ENCODE results near the gene ZSCAN5A. TPM values are rescaled to one million over a fixed set of nuclear protein-coding genes. Genes with fewer than 3 reads are reported as not detected.

The ZSCAN5A gene
- total RNA-seq, 1 experiment from 2014 or later: 10.4 TPM

GRCh38 chr19:56270676-56271075 is 44.0 kb downstream of the ZSCAN5A start:
- no peak for DNase-seq (ENCODE audit: low spot score)
- ATAC-seq: no peak
- Mint-ChIP-seq H3K4me3 (no peak overlapping the region), H3K27ac (no peak overlapping the region), H3K9me3 (no peaks in the 10 kb centered on the region), H3K27me3 (ENCODE audit: low read depth) (no peaks in the 10 kb centered on the region; the same call in 1 of the 2 replicates), H3K4me1 (no peaks in the 10 kb centered on the region), H3K36me3 (no peaks in the 10 kb centered on the region)
- ChIA-PET CTCF (interaction anchor here (0.6 to 4.3 kb wide), 4 partner anchors 17 to 204 kb away, joined by 3 to 17 read pairs (median 10); no protein-coding TSS in a partner anchor), POLR2A (no interaction called here)
- TF ChIP-seq GABPB1 (CRISPR knock-in tag; IDR thresholded peaks at IDR 0.05) (no peak), CREB1 (CRISPR knock-in tag; IDR thresholded peaks at IDR 0.05) (no peak), KAT7 (CRISPR knock-in tag; IDR thresholded peaks at IDR 0.05; ENCODE audit: borderline replicate concordance) (no peak), TCF7 (CRISPR knock-in tag; IDR thresholded peaks at IDR 0.05; ENCODE audit: low read depth) (no peak), ESRRA (CRISPR knock-in tag; IDR thresholded peaks at IDR 0.05; ENCODE audit: borderline replicate concordance) (no peak), ZNF263 (CRISPR knock-in tag; IDR thresholded peaks at IDR 0.05; ENCODE audit: low read depth) (no peak), CDX4 (CRISPR knock-in tag; IDR thresholded peaks at IDR 0.05; ENCODE audit: borderline replicate concordance) (no peak), FOXK1 (CRISPR knock-in tag; IDR thresholded peaks at IDR 0.05) (no peak), CTCF (IDR thresholded peaks at IDR 0.05) (no peak), ZNF281 (CRISPR knock-in tag; IDR thresholded peaks at IDR 0.05) (no peak), HMGXB4 (CRISPR knock-in tag; IDR thresholded peaks at IDR 0.05) (no peak), FOXP4 (CRISPR knock-in tag; IDR thresholded peaks at IDR 0.05) (no peak), NR1H2 (CRISPR knock-in tag; IDR thresholded peaks at IDR 0.05) (no peak), ATF6 (CRISPR knock-in tag; IDR thresholded peaks at IDR 0.05) (no peak), ZBTB43 (CRISPR knock-in tag; IDR thresholded peaks at IDR 0.05) (no peak), ZNF317 (CRISPR knock-in tag; IDR thresholded peaks at IDR 0.05; ENCODE audit: borderline replicate concordance, low read depth) (no peak)

All from WTC11 (cell line).